ENCODE results near the gene PAX2.

The PAX2 gene

GRCh38 chr10:100793055-100793454 lies 47.7 kb downstream of the PAX2 start:
- DNase-seq = no peak

- no peak for DNase-seq
These were observed 54.5 kb downstream of the PAX2 start for GRCh38 chr10:100799881-100800280.

- no peak for DNase-seq
These were observed 55.5 kb downstream of the PAX2 start for GRCh38 chr10:100800931-100801330.

- no peak for DNase-seq
These were observed 56.8 kb downstream of the PAX2 start for GRCh38 chr10:100802196-100802595.

- no peak for DNase-seq
These were observed 57.2 kb downstream of the PAX2 start for GRCh38 chr10:100802607-100803006.

GRCh38 chr10:100803492-100803891 lies 58.1 kb downstream of the PAX2 start:
- no peak for DNase-seq

GRCh38 chr10:100803908-100804307 lies 58.5 kb downstream of the PAX2 start:
- DNase-seq = no peak

- no peak for DNase-seq
These were observed 60.4 kb downstream of the PAX2 start for GRCh38 chr10:100805543-100806355.

GRCh38 chr10:100806356-100806645 lies 60.9 kb downstream of the PAX2 start:
- no peak for DNase-seq

GRCh38 chr10:100807241-100807951 lies 62.0 kb downstream of the PAX2 start:
- no peak for DNase-seq

- DNase-seq = no peak
These were observed 63.5 kb downstream of the PAX2 start for GRCh38 chr10:100808876-100809275.

- no peak for DNase-seq
These were observed 64.9 kb downstream of the PAX2 start for GRCh38 chr10:100810091-100810834.

GRCh38 chr10:100810835-100811116 lies 65.4 kb downstream of the PAX2 start:
- no peak for DNase-seq

GRCh38 chr10:100811261-100811660 lies 65.9 kb downstream of the PAX2 start:
- DNase-seq = no peak

GRCh38 chr10:100811752-100812750 lies 66.7 kb downstream of the PAX2 start:
- DNase-seq = no peak

- DNase-seq = no peak
These were observed 67.6 kb downstream of the PAX2 start for GRCh38 chr10:100812978-100813377.

- DNase-seq = no peak
These were observed 69.5 kb downstream of the PAX2 start for GRCh38 chr10:100814751-100815474.

GRCh38 chr10:100816671-100817070 lies 71.3 kb downstream of the PAX2 start:
- DNase-seq = no peak

- no peak for DNase-seq
These were observed 72.0 kb downstream of the PAX2 start for GRCh38 chr10:100817268-100817839.

- no peak for DNase-seq
These were observed 74.0 kb downstream of the PAX2 start for GRCh38 chr10:100819424-100819823.

GRCh38 chr10:100823194-100823593 lies 77.8 kb downstream of the PAX2 start:
- no peak for DNase-seq

GRCh38 chr10:100824886-100825285 lies 79.5 kb downstream of the PAX2 start:
- DNase-seq = no peak
